GM12891 (cell line): ENCODE results near the gene COMP.

Experiments
- PAX5 ChIP-seq: IDR thresholded peaks from 2 replicates; pipeline ENCODE4 v1.6.1; 2011; ENCODE audit warnings: low read length, moderate library complexity, mild to moderate bottlenecking; ENCODE audit not compliant: insufficient read depth, severe bottlenecking
- POLR2A ChIP-seq: IDR thresholded peaks from 2 replicates; pipeline ENCODE4 v1.6.1; 2011; ENCODE audit warnings: low read depth, low read length, control low read depth
- POLR2AphosphoS5 ChIP-seq: IDR thresholded peaks from 2 replicates; pipeline ENCODE4 v1.6.1; 2011; ENCODE audit warnings: low read depth, low read length, control low read depth
- SPI1 ChIP-seq: IDR thresholded peaks from 2 replicates; pipeline ENCODE4 v1.6.1; 2011; ENCODE audit warnings: low read depth, low read length, control low read depth
- TAF1 ChIP-seq: IDR thresholded peaks from 2 replicates; pipeline ENCODE4 v1.6.1; 2011; ENCODE audit warnings: low read depth, low read length, control low read depth

GRCh38 chr19:18809149-18809868 lies 18.2 kb upstream of the COMP start:
- TF ChIP-seq POLR2A (no peak), TAF1 (no peak), POLR2AphosphoS5 (no peak), PAX5 (no peak), SPI1 (no peak)
